ENCODE data around the gene MYO16.

DNA sequence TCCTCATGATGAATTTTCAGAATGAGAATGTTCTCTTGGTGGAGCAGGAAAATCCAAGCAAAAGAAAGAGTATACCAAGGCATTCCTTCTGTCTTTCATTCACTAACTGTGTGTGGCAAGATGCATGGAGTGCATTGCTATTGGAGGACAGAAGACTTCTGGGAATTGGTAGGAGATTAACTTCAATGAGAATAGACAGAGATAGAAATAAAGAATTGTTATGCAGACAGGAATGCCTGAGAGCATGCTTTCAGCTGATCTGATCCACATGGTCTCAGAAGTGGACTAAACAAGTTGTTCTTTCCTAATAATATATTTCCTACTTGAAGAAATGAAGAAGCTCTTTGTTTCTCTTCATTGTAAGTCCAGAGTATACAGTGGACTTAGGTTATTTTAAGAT is 303.6 kb downstream of the MYO16 start:
- TF ChIP-seq, protein P1, sequence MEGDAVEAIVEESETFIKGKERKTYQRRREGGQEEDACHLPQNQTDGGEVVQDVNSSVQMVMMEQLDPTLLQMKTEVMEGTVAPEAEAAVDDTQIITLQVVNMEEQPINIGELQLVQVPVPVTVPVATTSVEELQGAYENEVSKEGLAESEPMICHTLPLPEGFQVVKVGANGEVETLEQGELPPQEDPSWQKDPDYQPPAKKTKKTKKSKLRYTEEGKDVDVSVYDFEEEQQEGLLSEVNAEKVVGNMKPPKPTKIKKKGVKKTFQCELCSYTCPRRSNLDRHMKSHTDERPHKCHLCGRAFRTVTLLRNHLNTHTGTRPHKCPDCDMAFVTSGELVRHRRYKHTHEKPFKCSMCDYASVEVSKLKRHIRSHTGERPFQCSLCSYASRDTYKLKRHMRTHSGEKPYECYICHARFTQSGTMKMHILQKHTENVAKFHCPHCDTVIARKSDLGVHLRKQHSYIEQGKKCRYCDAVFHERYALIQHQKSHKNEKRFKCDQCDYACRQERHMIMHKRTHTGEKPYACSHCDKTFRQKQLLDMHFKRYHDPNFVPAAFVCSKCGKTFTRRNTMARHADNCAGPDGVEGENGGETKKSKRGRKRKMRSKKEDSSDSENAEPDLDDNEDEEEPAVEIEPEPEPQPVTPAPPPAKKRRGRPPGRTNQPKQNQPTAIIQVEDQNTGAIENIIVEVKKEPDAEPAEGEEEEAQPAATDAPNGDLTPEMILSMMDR (IDR thresholded peaks at IDR 0.05): no peak
- TF ChIP-seq POLR2A (IDR thresholded peaks at IDR 0.05) (no peak), POLR2AphosphoS5 (IDR thresholded peaks at IDR 0.05; ENCODE audit: insufficient read depth in 1 of 2, low read depth in 1 of 2) (no peak)
